ENCODE measurements around the gene UBAP2.

- TF ChIP-seq CTCF (optimal IDR thresholded peaks at IDR 0.05 in 1 of 3, IDR thresholded peaks at IDR 0.05 in 1 of 3, conservative IDR thresholded peaks at IDR 0.05 in 1 of 3; ENCODE audit: extremely low read depth in 1 of 3, insufficient read depth in 2 of 3, low read length in 3 of 3) (no peak), EZH2 (IDR thresholded peaks at IDR 0.05; ENCODE audit: low read length) (no peak)
Measured at GRCh38 chr9:33923998-33924701, 124.5 kb downstream of the UBAP2 start.
